CD4-positive, alpha-beta T cell (primary cell): ENCODE results near the gene CIRBP. TPM values are rescaled to one million over a fixed set of nuclear protein-coding genes. Genes with fewer than 3 reads are reported as not detected.
A peak's percentile ranks its signal among the peaks of the same experiment; 100 is the strongest.

Experiments
- ATAC-seq: fragments of 200-7000 bp; cut with Tn5 transposase; one replicate; pipeline ENCODE4 v1.10.0; 2022; ENCODE audit warnings: mild to moderate bottlenecking; ENCODE audit not compliant: poor library complexity
- CTCF ChIA-PET: fragments of 350-600 bp; sonication (Branson Sonifier 250); formaldehyde crosslinking; loops from one replicate; lab custom pipeline; 2021; ENCODE audit warnings: antibody characterized with exemption, inconsistent platforms; lab: Charles Lee
- POLR2A ChIA-PET: fragments of 350-600 bp; sonication (Branson Sonifier 250); formaldehyde crosslinking; loops from one replicate; lab custom pipeline; 2021; ENCODE audit warnings: antibody characterized with exemption, inconsistent platforms; lab: Charles Lee
- DNase-seq, 14 experiments: peaks; one replicate each; pipeline ENCODE4 v3.0.0-alpha.2; 2013 to 2020; ENCODE audit warnings: mixed read lengths in 2 of 14
- H3K27ac ChIP-seq, 2 donors: one replicate each; pipeline versions ENCODE4 v1.5.1 to v1.7.0; 2013; ENCODE audit warnings: low read length in 2 of 2, low read depth in 1 of 2, mild to moderate bottlenecking in 1 of 2
- H3K27me3 ChIP-seq, 2 experiments: 1 replicate in 1 of 2; 2 replicates in 1 of 2; pipeline versions ENCODE4 v1.6.1 to v1.7.0; 2013; ENCODE audit warnings: low read length in 2 of 2, control low read depth in 1 of 2, mild to moderate bottlenecking in 1 of 2, moderate library complexity in 1 of 2; ENCODE audit not compliant: insufficient read depth in 2 of 2, control insufficient read depth in 1 of 2
- H3K36me3 ChIP-seq: one replicate; pipeline ENCODE4 v1.6.1; 2013; ENCODE audit warnings: low read length, control low read depth; ENCODE audit not compliant: insufficient read depth
- H3K4me1 ChIP-seq: one replicate; pipeline ENCODE4 v1.6.1; 2013; ENCODE audit warnings: low read length, control low read depth; ENCODE audit not compliant: insufficient read depth
- H3K4me3 ChIP-seq: one replicate; pipeline ENCODE4 v1.5.1; 2013; ENCODE audit warnings: mild to moderate bottlenecking, low read length, moderate library complexity
- H3K9me3 ChIP-seq, 2 experiments: 1 replicate in 1 of 2; 2 replicates in 1 of 2; pipeline versions ENCODE4 v1.6.1 to v1.7.0; 2013; ENCODE audit warnings: low read length in 2 of 2, mild to moderate bottlenecking in 2 of 2, control low read depth in 1 of 2, moderate library complexity in 1 of 2; ENCODE audit not compliant: control insufficient read depth in 1 of 2, insufficient read depth in 1 of 2
- H3K27ac Mint-ChIP-seq: one replicate; pipeline ENCODE4 v1.8.0; 2020; ENCODE audit warnings: mixed read lengths
- H3K27me3 Mint-ChIP-seq: one replicate; pipeline ENCODE4 v1.8.0; 2021; ENCODE audit warnings: mixed read lengths
- H3K36me3 Mint-ChIP-seq: one replicate; pipeline ENCODE4 v1.8.0; 2021; ENCODE audit warnings: low read depth, mixed read lengths
- H3K4me1 Mint-ChIP-seq: one replicate; pipeline ENCODE4 v1.8.0; 2021; ENCODE audit warnings: low read depth, mixed read lengths
- H3K4me3 Mint-ChIP-seq: one replicate; pipeline ENCODE4 v1.8.0; 2020; ENCODE audit warnings: mild to moderate bottlenecking, mixed read lengths
- H3K9me3 Mint-ChIP-seq: one replicate; pipeline ENCODE4 v1.8.0; 2020; ENCODE audit warnings: mixed read lengths
- CTCF ChIP-seq: fragments of 200-600 bp; IDR thresholded peaks from one replicate; pipeline ENCODE4 v1.8.0; 2022; ENCODE audit warnings: antibody characterized with exemption, mild to moderate bottlenecking
- intact Hi-C, 2 experiments: fragments of 100-400 bp; cut with DNase I in 1 of 2; cut with micrococcal nuclease in 1 of 2; formaldehyde crosslinking; loops; one replicate each; pipeline versions ENCODE4 v1.15.1 to v1.9.0; 2023 to 2025; cut with DNase I, micrococcal nuclease
- total RNA-seq, 174 experiments: library from RNA in 2 of 174; stranded (reverse) in 2 of 174; gene quantifications; one replicate each; pipeline ENCODE4 v1.2.3 and lab custom pipeline; 2021 to 2026

CIRBP gene
- total RNA-seq, 2 experiments from 2014 or later, result 614 to 628 TPM

- Histone ChIP-seq H3K36me3 (peaks cover 62% of the 10 kb centered on the region), H3K27me3 (no peaks in the 10 kb centered on the region), H3K27ac (no peak overlapping the region), H3K4me3 (no peak overlapping the region), H3K4me1 (peaks cover 88% of the 10 kb centered on the region), H3K9me3 (no peaks in the 10 kb centered on the region)
- peaks cover 65% of the 10 kb centered on the region for H3K4me1 Mint-ChIP-seq
- intact Hi-C loops, result loop anchor here (10.0 kb wide), 2 partner anchors 132 to 202 kb away; partner anchors contain the start of genes C19orf25 (in 1 of the 2), DAZAP1 (in 1 of the 2) and GAMT (in 1 of the 2)
- ChIA-PET CTCF (interaction anchor here (4.3 kb wide), 1 partner anchor 28 kb away, joined by 26 read pairs; no protein-coding TSS in a partner anchor), POLR2A (interaction anchor here (0.8 to 1.9 kb wide), 7 partner anchors 14 to 357 kb away, joined by 3 to 16 read pairs (median 4); no protein-coding TSS in a partner anchor)
- H3K36me3 Mint-ChIP-seq, result peaks cover 73% of the 10 kb centered on the region
- DNase-seq, result no peak
- no peaks in the 10 kb centered on the region for H3K9me3 Mint-ChIP-seq
- ATAC-seq, result no peak
- H3K4me3 Mint-ChIP-seq, result peak overlapping the region; percentile 81
- peak overlapping the region; percentile 82 for H3K27ac Mint-ChIP-seq
- no peak for TF ChIP-seq CTCF
- H3K27me3 Mint-ChIP-seq, result no peaks in the 10 kb centered on the region
Observed at GRCh38 chr19:1272423-1273262, 3.5 kb downstream of the CIRBP start.

- intact Hi-C loops, result loop anchor here (10.0 kb wide), 2 partner anchors 131 to 201 kb away; partner anchors contain the start of genes C19orf25 (in 1 of the 2), DAZAP1 (in 1 of the 2) and GAMT (in 1 of the 2)
- Mint-ChIP-seq H3K27ac (peak overlapping the region; percentile 82), H3K9me3 (no peaks in the 10 kb centered on the region), H3K4me3 (peak overlapping the region; percentile 81), H3K4me1 (peaks cover 62% of the 10 kb centered on the region), H3K36me3 (peaks cover 79% of the 10 kb centered on the region), H3K27me3 (no peaks in the 10 kb centered on the region)
- no peak overlapping the region for H3K4me3 ChIP-seq
- peaks cover 67% of the 10 kb centered on the region for H3K36me3 ChIP-seq
- DNase-seq (peak in 1 of 14 experiments; percentile 23), ATAC-seq (no peak)
- TF ChIP-seq CTCF, result no peak
- peaks cover 80% of the 10 kb centered on the region for H3K4me1 ChIP-seq
- H3K27me3 ChIP-seq, result no peaks in the 10 kb centered on the region
- POLR2A ChIA-PET, result interaction anchor here (0.7 to 1.8 kb wide), 6 partner anchors 15 to 357 kb away, joined by 3 to 16 read pairs (median 4); no protein-coding TSS in a partner anchor
- H3K9me3 ChIP-seq, result no peaks in the 10 kb centered on the region
- no peak overlapping the region for H3K27ac ChIP-seq
- CTCF ChIA-PET, result interaction anchor here (4.3 kb wide), 1 partner anchor 29 kb away, joined by 26 read pairs; no protein-coding TSS in a partner anchor
Observed at GRCh38 chr19:1273263-1274041, 4.3 kb downstream of the CIRBP start.
